Panc1 (cell line): ENCODE measurements around the gene VN1R5. TPM values are rescaled to one million over a fixed set of nuclear protein-coding genes. Genes with fewer than 3 reads are reported as not detected.

Experiments used
- ATAC-seq: fragments of 200-7000 bp; cut with Tn5 transposase; 2 replicates; pipeline ENCODE4 v1.9.1; 2020; ENCODE audit warnings: mild to moderate bottlenecking, moderate library complexity
- BruUV-seq: library from RNA; stranded (reverse); fragments of 400-500 nt; replicated peaks from 2 replicates; lab custom pipeline; 2021; lab: Mats Ljungman, UMichigan
- CTCF ChIA-PET: fragments of 300-600 bp; sonication (Branson Sonifier 250); formaldehyde crosslinking; loops from one replicate; lab custom pipeline; 2022; ENCODE audit warnings: antibody characterized with exemption; lab: Charles Lee
- POLR2A ChIA-PET: fragments of 300-600 bp; sonication (Branson Sonifier 250); formaldehyde crosslinking; loops from one replicate; lab custom pipeline; 2022; ENCODE audit warnings: antibody characterized with exemption; lab: Charles Lee
- DNase-seq: peaks from one replicate; pipeline ENCODE4 v3.0.0-alpha.2; 2010; ENCODE audit warnings: low read depth, low spot score
- H3K27ac ChIP-seq: 2 replicates; pipeline ENCODE4 v1.5.1; 2011; ENCODE audit warnings: mild to moderate bottlenecking, low read length, inconsistent platforms
- H3K27me3 ChIP-seq: fragments of 200-500 bp; sonication (Bioruptor generic); 2 replicates; pipeline ENCODE4 v1.6.0; 2014; ENCODE audit warnings: low read length, inconsistent platforms; ENCODE audit not compliant: control insufficient read depth, insufficient read depth
- H3K36me3 ChIP-seq: fragments of 200-500 bp; sonication (Bioruptor generic); 2 replicates; pipeline ENCODE4 v1.5.1; 2014; ENCODE audit warnings: inconsistent platforms, mild to moderate bottlenecking, low read length, moderate library complexity; ENCODE audit not compliant: control insufficient read depth, insufficient read depth
- H3K4me1 ChIP-seq: 2 replicates; pipeline ENCODE4 v1.5.1; 2011; ENCODE audit warnings: inconsistent platforms, mild to moderate bottlenecking, low read length, moderate library complexity; ENCODE audit not compliant: control insufficient read depth, insufficient read depth
- H3K4me3 ChIP-seq, 2 experiments: 2 replicates each; pipeline ENCODE4 v1.5.1; 2011 to 2012; ENCODE audit warnings: low read depth in 2 of 2, low read length in 2 of 2, mild to moderate bottlenecking in 2 of 2, inconsistent platforms in 1 of 2, moderate library complexity in 1 of 2
- H3K9me3 ChIP-seq: fragments of 200-500 bp; sonication (Bioruptor generic); 2 replicates; pipeline ENCODE4 v1.5.1; 2014; ENCODE audit warnings: low read depth, mild to moderate bottlenecking, inconsistent platforms, low read length, moderate library complexity; ENCODE audit not compliant: control insufficient read depth, insufficient read depth
- CTCF ChIP-seq: fragments of 450-650 bp; IDR thresholded peaks from 2 replicates; pipeline ENCODE4 v1.5.1; 2017; ENCODE audit warnings: mild to moderate bottlenecking
- POLR2AphosphoS5 ChIP-seq: IDR thresholded peaks from 2 replicates; pipeline ENCODE4 v1.6.1; 2012; ENCODE audit warnings: mild to moderate bottlenecking, low read depth, low read length, moderate library complexity
- REST ChIP-seq, 2 experiments: IDR thresholded peaks; 2 replicates each; pipeline ENCODE4 v1.6.1; 2011 to 2012; ENCODE audit warnings: low read depth in 2 of 2, control low read depth in 1 of 2, low read length in 1 of 2, mild to moderate bottlenecking in 1 of 2, moderate library complexity in 1 of 2; ENCODE audit not compliant: insufficient read depth in 1 of 2
- SIN3A ChIP-seq: IDR thresholded peaks from 2 replicates; pipeline ENCODE4 v1.6.1; 2012; ENCODE audit warnings: low read depth, mild to moderate bottlenecking, low read length, moderate library complexity, borderline replicate concordance; ENCODE audit not compliant: insufficient read depth
- TCF7L2 ChIP-seq: IDR thresholded peaks from 2 replicates; pipeline ENCODE4 v1.6.1; 2011; ENCODE audit warnings: mild to moderate bottlenecking, low read depth, low read length, inconsistent platforms
- in situ Hi-C: cut with HindIII; loops from 2 replicates; pipeline ENCODE4 v1.10.0; 2016; ENCODE audit warnings: low sequenced_read_pairs, low pct_unique_long_range_greater_than_20kb
- intact Hi-C: fragments of 100-400 bp; cut with micrococcal nuclease; formaldehyde crosslinking; loops from one replicate; pipeline ENCODE4 v1.10.0; 2022; ENCODE audit not compliant: unreplicated experiment
- total RNA-seq: library from RNA; stranded (reverse); gene quantifications from one replicate; pipeline ENCODE4 v1.2.1, GENCODE V29; 2021; ENCODE audit not compliant: unreplicated experiment

The VN1R5 gene
- total RNA-seq, 1 experiment from 2014 or later, result not detected

- no peak overlapping the region for H3K27ac ChIP-seq
- POLR2A ChIA-PET, result no interaction called here
- no peak for ATAC-seq
- CTCF ChIA-PET, result no interaction called here
- no peak for DNase-seq
- TF ChIP-seq REST (IDR thresholded peaks at IDR 0.05; ENCODE audit: insufficient read depth in 1 of 2, low read depth in 2 of 2, low read length in 1 of 2) (no peak), CTCF (no peak), SIN3A (no peak), POLR2AphosphoS5 (no peak), TCF7L2 (no peak)
- no peak overlapping the region for H3K4me3 ChIP-seq
- intact Hi-C loops, result no loop called here
- no peaks in the 10 kb centered on the region for H3K36me3 ChIP-seq
- H3K27me3 ChIP-seq, result no peaks in the 10 kb centered on the region
- BruUV-seq, result no TSS peak
- H3K9me3 ChIP-seq, result no peaks in the 10 kb centered on the region
- in situ Hi-C loops, result no loop called here
- H3K4me1 ChIP-seq, result no peaks in the 10 kb centered on the region
Measured at GRCh38 chr1:247246325-247247115, 9.4 kb upstream of the VN1R5 start.

- ATAC-seq (no peak), DNase-seq (no peak)
- intact Hi-C loops (no loop called here), in situ Hi-C loops (no loop called here)
- Histone ChIP-seq H3K4me1 (no peaks in the 10 kb centered on the region), H3K27ac (no peak overlapping the region), H3K36me3 (no peaks in the 10 kb centered on the region), H3K4me3 (no peak overlapping the region), H3K9me3 (no peaks in the 10 kb centered on the region), H3K27me3 (no peaks in the 10 kb centered on the region)
- ChIA-PET CTCF (no interaction called here), POLR2A (interaction anchor here (0.7 kb wide), 1 partner anchor 101 kb away, joined by 3 read pairs; no protein-coding TSS in a partner anchor)
- TF ChIP-seq REST (IDR thresholded peaks at IDR 0.05; ENCODE audit: insufficient read depth in 1 of 2, low read depth in 2 of 2, low read length in 1 of 2) (no peak), CTCF (no peak), TCF7L2 (no peak), POLR2AphosphoS5 (no peak), SIN3A (no peak)
- no TSS peak for BruUV-seq
Measured at GRCh38 chr1:247247568-247247967, 8.3 kb upstream of the VN1R5 start.
